ENCODE results near the gene FBH1.
"Not testable (repeated sequence)": the region's sequence is repeated elsewhere in the genome, so short reads cannot be mapped to it uniquely, and the experiment has no call there.

FBH1 gene

GRCh38 chr10:5905854-5906507 is 15.9 kb downstream of the FBH1 start:
- peaks cover 37% of the 10 kb centered on the region for H3K36me3 Mint-ChIP-seq (ENCODE audit: low read depth)
- no peak overlapping the region for H3K4me3 Mint-ChIP-seq
- no peak for ATAC-seq
- no peaks in the 10 kb centered on the region for H3K9me3 Mint-ChIP-seq
- no peaks in the 10 kb centered on the region for H3K27me3 Mint-ChIP-seq
- H3K27ac Mint-ChIP-seq, result no peak overlapping the region
- peaks cover 15% of the 10 kb centered on the region for H3K4me1 Mint-ChIP-seq
- no peak for DNase-seq

- H3K9me3 Mint-ChIP-seq, result no peaks in the 10 kb centered on the region
- no peak overlapping the region for H3K4me3 Mint-ChIP-seq
- H3K4me1 Mint-ChIP-seq, result peaks cover 15% of the 10 kb centered on the region
- DNase-seq (no peak), ATAC-seq (no peak)
- peak overlapping the region; percentile 5 for H3K27ac Mint-ChIP-seq
- no peaks in the 10 kb centered on the region for H3K27me3 Mint-ChIP-seq
- H3K36me3 Mint-ChIP-seq (ENCODE audit: low read depth), result peaks cover 39% of the 10 kb centered on the region
These were observed 16.6 kb downstream of the FBH1 start for GRCh38 chr10:5906651-5907050.

- peaks cover 10% of the 10 kb centered on the region for H3K4me1 Mint-ChIP-seq
- not testable (repeated sequence) for H3K4me3 Mint-ChIP-seq, H3K27me3 Mint-ChIP-seq, H3K27ac Mint-ChIP-seq, ATAC-seq, H3K9me3 Mint-ChIP-seq, DNase-seq
- H3K36me3 Mint-ChIP-seq (ENCODE audit: low read depth), result peaks cover 42% of the 10 kb centered on the region
These were observed 18.6 kb downstream of the FBH1 start for GRCh38 chr10:5908676-5909075.

GRCh38 chr10:5910323-5911100 is 20.5 kb downstream of the FBH1 start:
- H3K9me3 Mint-ChIP-seq, result no peaks in the 10 kb centered on the region
- ATAC-seq (no peak), DNase-seq (no peak)
- peaks cover 44% of the 10 kb centered on the region for H3K36me3 Mint-ChIP-seq (ENCODE audit: low read depth)
- H3K4me1 Mint-ChIP-seq, result peaks cover 4% of the 10 kb centered on the region
- no peak overlapping the region for H3K27ac Mint-ChIP-seq
- H3K27me3 Mint-ChIP-seq, result no peaks in the 10 kb centered on the region
- no peak overlapping the region for H3K4me3 Mint-ChIP-seq

- ATAC-seq, result no peak
- Mint-ChIP-seq H3K36me3 (ENCODE audit: low read depth) (peaks cover 44% of the 10 kb centered on the region), H3K9me3 (no peaks in the 10 kb centered on the region), H3K27ac (no peak overlapping the region), H3K4me3 (no peak overlapping the region), H3K27me3 (no peaks in the 10 kb centered on the region), H3K4me1 (peaks cover under 1% of the 10 kb centered on the region)
- no peak for DNase-seq
These were observed 21.6 kb downstream of the FBH1 start for GRCh38 chr10:5911670-5912069.

- Mint-ChIP-seq H3K27me3 (no peaks in the 10 kb centered on the region), H3K4me1 (no peaks in the 10 kb centered on the region), H3K27ac (no peak overlapping the region), H3K9me3 (no peaks in the 10 kb centered on the region), H3K36me3 (ENCODE audit: low read depth) (peaks cover 51% of the 10 kb centered on the region), H3K4me3 (no peak overlapping the region)
- ATAC-seq (no peak), DNase-seq (no peak)
These were observed 23.7 kb downstream of the FBH1 start for GRCh38 chr10:5913736-5914135.

- Mint-ChIP-seq H3K9me3 (no peaks in the 10 kb centered on the region), H3K27ac (no peak overlapping the region), H3K4me3 (no peak overlapping the region), H3K27me3 (no peaks in the 10 kb centered on the region), H3K4me1 (no peaks in the 10 kb centered on the region), H3K36me3 (ENCODE audit: low read depth) (peaks cover 51% of the 10 kb centered on the region)
- no peak for DNase-seq
- no peak for ATAC-seq
These were observed 25.4 kb downstream of the FBH1 start for GRCh38 chr10:5915451-5915850.

- no peak overlapping the region for H3K4me3 Mint-ChIP-seq
- ATAC-seq (no peak), DNase-seq (no peak)
- peaks cover 2% of the 10 kb centered on the region for H3K4me1 Mint-ChIP-seq
- H3K9me3 Mint-ChIP-seq, result no peaks in the 10 kb centered on the region
- H3K36me3 Mint-ChIP-seq (ENCODE audit: low read depth), result peaks cover 57% of the 10 kb centered on the region
- no peaks in the 10 kb centered on the region for H3K27me3 Mint-ChIP-seq
- H3K27ac Mint-ChIP-seq, result no peak overlapping the region
These were observed 27.3 kb downstream of the FBH1 start for GRCh38 chr10:5917305-5917704.

GRCh38 chr10:5918763-5919162 is 28.7 kb downstream of the FBH1 start:
- ATAC-seq, result no peak
- Mint-ChIP-seq H3K36me3 (ENCODE audit: low read depth) (peaks cover 53% of the 10 kb centered on the region), H3K4me3 (no peak overlapping the region), H3K27ac (no peak overlapping the region), H3K9me3 (no peaks in the 10 kb centered on the region), H3K27me3 (no peaks in the 10 kb centered on the region), H3K4me1 (peaks cover 2% of the 10 kb centered on the region)
- DNase-seq, result no peak

- Mint-ChIP-seq H3K36me3 (ENCODE audit: low read depth) (peaks cover 55% of the 10 kb centered on the region), H3K27me3 (no peaks in the 10 kb centered on the region), H3K27ac (no peak overlapping the region), H3K9me3 (no peaks in the 10 kb centered on the region), H3K4me1 (peaks cover 2% of the 10 kb centered on the region), H3K4me3 (no peak overlapping the region)
- DNase-seq (no peak), ATAC-seq (no peak)
These were observed 29.5 kb downstream of the FBH1 start for GRCh38 chr10:5919568-5919967.

GRCh38 chr10:5921746-5922145 is 31.7 kb downstream of the FBH1 start:
- DNase-seq, result no peak
- Mint-ChIP-seq H3K4me3 (no peak overlapping the region), H3K9me3 (no peaks in the 10 kb centered on the region), H3K27me3 (no peaks in the 10 kb centered on the region), H3K27ac (no peak overlapping the region), H3K36me3 (ENCODE audit: low read depth) (peaks cover 55% of the 10 kb centered on the region), H3K4me1 (peaks cover 2% of the 10 kb centered on the region)
- no peak for ATAC-seq

- Mint-ChIP-seq H3K36me3 (ENCODE audit: low read depth) (peaks cover 56% of the 10 kb centered on the region), H3K9me3 (no peaks in the 10 kb centered on the region), H3K4me1 (peaks cover 2% of the 10 kb centered on the region), H3K4me3 (no peak overlapping the region), H3K27ac (no peak overlapping the region), H3K27me3 (no peaks in the 10 kb centered on the region)
- ATAC-seq (no peak), DNase-seq (no peak)
These were observed 34.8 kb downstream of the FBH1 start for GRCh38 chr10:5924889-5925288.

- no peak overlapping the region for H3K4me3 Mint-ChIP-seq
- ATAC-seq (no peak), DNase-seq (no peak)
- peaks cover 52% of the 10 kb centered on the region for H3K36me3 Mint-ChIP-seq (ENCODE audit: low read depth)
- H3K27ac Mint-ChIP-seq, result no peak overlapping the region
- no peaks in the 10 kb centered on the region for H3K27me3 Mint-ChIP-seq
- H3K9me3 Mint-ChIP-seq, result no peaks in the 10 kb centered on the region
- no peaks in the 10 kb centered on the region for H3K4me1 Mint-ChIP-seq
These were observed 37.3 kb downstream of the FBH1 start for GRCh38 chr10:5927306-5927705.

GRCh38 chr10:5929442-5929841 is 39.4 kb downstream of the FBH1 start:
- H3K27ac Mint-ChIP-seq, result no peak overlapping the region
- no peaks in the 10 kb centered on the region for H3K9me3 Mint-ChIP-seq
- H3K27me3 Mint-ChIP-seq, result no peaks in the 10 kb centered on the region
- no peak for DNase-seq
- H3K4me3 Mint-ChIP-seq, result no peak overlapping the region
- no peak for ATAC-seq
- no peaks in the 10 kb centered on the region for H3K4me1 Mint-ChIP-seq
- H3K36me3 Mint-ChIP-seq (ENCODE audit: low read depth), result peaks cover 57% of the 10 kb centered on the region

GRCh38 chr10:5930272-5930671 is 40.2 kb downstream of the FBH1 start:
- no peaks in the 10 kb centered on the region for H3K9me3 Mint-ChIP-seq
- ATAC-seq (no peak), DNase-seq (no peak)
- no peak overlapping the region for H3K27ac Mint-ChIP-seq
- H3K27me3 Mint-ChIP-seq, result no peaks in the 10 kb centered on the region
- no peak overlapping the region for H3K4me3 Mint-ChIP-seq
- H3K4me1 Mint-ChIP-seq, result no peaks in the 10 kb centered on the region
- H3K36me3 Mint-ChIP-seq (ENCODE audit: low read depth), result peaks cover 55% of the 10 kb centered on the region

Data from activated naive CD8-positive, alpha-beta T cell treated with anti-CD3 and anti-CD28 coated beads, Interleukin-2, amount 50 U/mL, for 24 hours (primary cell).